ENCODE data around the gene TECTB.

Gene TECTB

DNA sequence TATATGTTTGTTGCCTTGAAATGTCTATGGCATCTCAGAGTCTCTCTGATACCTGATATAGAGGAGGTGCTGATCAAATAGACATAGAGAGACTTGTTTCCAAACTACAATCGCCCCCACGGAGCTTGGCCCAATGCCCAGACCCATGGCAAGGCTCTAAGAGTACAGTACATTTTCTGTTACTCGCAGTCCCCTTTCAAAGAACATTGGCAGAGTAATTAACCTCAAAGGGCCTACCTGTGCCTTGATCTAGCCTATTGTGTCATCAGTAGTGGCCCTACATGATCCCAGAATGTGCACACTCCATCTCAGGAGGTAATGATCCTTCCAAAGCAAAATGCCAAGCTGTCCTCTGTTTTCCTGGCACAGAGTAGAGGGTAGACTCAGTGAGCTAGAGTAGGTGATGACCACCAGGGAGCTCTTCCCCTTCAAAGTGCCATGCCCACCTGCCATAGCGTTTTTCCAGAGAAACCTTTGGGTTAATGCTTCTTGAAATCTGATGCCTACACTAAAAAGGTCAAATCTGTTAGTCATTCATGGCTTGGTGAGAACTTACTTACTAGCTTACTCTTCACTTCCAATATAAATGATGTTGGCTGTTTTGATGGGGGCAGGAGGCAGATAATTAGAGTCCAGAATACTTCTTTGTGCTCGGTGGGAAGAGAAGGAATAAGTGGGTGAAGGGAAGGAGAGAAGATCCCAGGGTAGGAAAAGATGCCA is 49.5 kb downstream of the TECTB start:
- H3K9me3 ChIP-seq = no peaks in the 10 kb centered on the region
- no peaks in the 10 kb centered on the region for H3K27me3 ChIP-seq
- DNase-seq = no peak
- H3K27ac ChIP-seq = no peak overlapping the region
- TF ChIP-seq, protein P1, sequence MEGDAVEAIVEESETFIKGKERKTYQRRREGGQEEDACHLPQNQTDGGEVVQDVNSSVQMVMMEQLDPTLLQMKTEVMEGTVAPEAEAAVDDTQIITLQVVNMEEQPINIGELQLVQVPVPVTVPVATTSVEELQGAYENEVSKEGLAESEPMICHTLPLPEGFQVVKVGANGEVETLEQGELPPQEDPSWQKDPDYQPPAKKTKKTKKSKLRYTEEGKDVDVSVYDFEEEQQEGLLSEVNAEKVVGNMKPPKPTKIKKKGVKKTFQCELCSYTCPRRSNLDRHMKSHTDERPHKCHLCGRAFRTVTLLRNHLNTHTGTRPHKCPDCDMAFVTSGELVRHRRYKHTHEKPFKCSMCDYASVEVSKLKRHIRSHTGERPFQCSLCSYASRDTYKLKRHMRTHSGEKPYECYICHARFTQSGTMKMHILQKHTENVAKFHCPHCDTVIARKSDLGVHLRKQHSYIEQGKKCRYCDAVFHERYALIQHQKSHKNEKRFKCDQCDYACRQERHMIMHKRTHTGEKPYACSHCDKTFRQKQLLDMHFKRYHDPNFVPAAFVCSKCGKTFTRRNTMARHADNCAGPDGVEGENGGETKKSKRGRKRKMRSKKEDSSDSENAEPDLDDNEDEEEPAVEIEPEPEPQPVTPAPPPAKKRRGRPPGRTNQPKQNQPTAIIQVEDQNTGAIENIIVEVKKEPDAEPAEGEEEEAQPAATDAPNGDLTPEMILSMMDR (IDR thresholded peaks at IDR 0.05) = no peak
- no peak overlapping the region for H3K4me3 ChIP-seq
- intact Hi-C loops (cut with DNase I; ENCODE audit: low total_unique reads) = no loop called here
- no peaks in the 10 kb centered on the region for H3K36me3 ChIP-seq
- peaks cover 0 to 9% (median 4%) of the 10 kb centered on the region in 4 donors for H3K4me1 ChIP-seq

DNA sequence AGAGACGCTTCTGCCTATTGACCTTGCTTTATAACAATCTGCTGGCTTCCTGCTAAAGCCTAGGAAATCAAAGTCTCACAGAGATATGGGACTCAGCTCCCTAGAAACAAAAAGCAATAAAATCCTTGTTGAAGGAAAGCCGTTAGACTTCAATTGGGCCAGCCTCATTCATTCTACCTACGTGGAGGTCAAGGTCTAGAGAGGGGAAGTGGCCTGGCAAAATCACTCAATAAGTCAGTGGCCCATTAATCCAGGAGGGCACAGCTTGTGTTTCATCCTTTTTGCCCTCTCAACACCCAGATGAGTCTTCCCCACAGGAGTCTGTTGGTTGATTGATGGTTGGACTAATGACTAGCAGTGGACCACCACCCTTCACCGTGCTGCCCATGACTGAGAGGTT is 50.3 kb downstream of the TECTB start:
- intact Hi-C loops (cut with DNase I; ENCODE audit: low total_unique reads) = no loop called here
- Histone ChIP-seq H3K27me3 (no peaks in the 10 kb centered on the region), H3K9me3 (no peaks in the 10 kb centered on the region), H3K4me1 (peaks cover 0 to 9% (median 4%) of the 10 kb centered on the region in 4 donors), H3K36me3 (no peaks in the 10 kb centered on the region), H3K4me3 (no peak overlapping the region), H3K27ac (no peak overlapping the region)
- DNase-seq = no peak
- TF ChIP-seq, protein P1 (IDR thresholded peaks at IDR 0.05) = no peak

DNA sequence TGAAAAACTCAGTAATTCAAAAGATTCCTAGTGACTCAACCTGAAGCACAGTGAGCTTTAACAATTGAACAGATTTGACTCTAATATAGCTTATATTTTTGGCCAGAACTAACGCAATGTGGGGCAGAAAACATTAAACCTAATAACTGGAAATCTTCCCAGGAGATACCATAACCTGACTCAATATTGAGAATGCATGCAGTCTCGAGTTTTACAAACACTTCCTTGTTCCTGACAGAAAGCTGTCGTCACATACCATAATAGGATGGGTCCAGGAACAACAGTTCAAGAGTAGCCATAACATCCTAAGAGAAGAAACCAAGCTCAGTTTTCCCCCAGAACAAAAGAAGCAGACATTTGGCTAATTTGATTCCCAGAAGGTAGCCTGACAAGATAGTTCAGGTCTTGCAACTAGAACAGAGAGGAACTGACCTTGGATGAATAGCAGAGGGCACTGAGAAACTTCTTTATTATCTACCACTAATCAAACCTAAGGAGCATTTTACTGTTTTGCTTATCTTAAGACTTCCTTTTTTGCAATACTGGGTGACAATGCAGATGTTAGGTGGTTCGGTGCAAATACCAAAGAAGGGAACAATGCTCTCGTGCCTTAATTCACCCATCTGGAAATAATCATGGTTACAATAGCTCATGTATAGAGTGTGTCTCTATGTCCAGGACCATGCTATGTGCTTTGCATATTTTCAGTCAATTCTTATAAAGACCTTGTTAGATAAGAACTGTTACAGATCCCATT is 52.1 kb downstream of the TECTB start:
- Histone ChIP-seq H3K36me3 (no peaks in the 10 kb centered on the region), H3K4me3 (no peak overlapping the region), H3K27ac (no peak overlapping the region), H3K27me3 (no peaks in the 10 kb centered on the region), H3K9me3 (no peaks in the 10 kb centered on the region), H3K4me1 (peaks cover 0 to 6% (median 4%) of the 10 kb centered on the region in 4 donors)
- intact Hi-C loops (cut with DNase I; ENCODE audit: low total_unique reads) = no loop called here
- TF ChIP-seq, protein P1 (IDR thresholded peaks at IDR 0.05) = no peak
- no peak for DNase-seq

DNA sequence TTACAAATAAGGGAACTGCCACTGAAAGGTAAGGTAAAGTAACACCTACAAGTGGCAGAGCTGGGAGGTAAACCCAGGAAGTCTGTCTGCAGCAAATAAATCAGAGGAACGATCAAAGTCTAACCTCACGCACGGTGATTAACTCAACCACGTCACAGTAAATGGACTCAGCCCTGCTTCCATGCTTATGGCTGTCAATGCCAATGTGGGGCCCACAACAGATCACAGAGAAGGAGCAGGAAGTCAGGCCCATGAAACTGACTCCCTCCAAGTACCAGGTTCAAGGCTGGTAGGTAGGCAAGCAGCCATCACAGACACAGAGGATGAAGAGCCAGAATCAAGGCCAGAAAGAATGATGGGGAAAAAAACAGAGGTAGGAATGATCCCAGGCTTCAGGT is 52.7 kb downstream of the TECTB start:
- no peak for DNase-seq
- Histone ChIP-seq H3K4me1 (peaks cover 0 to under 1% (median 0%) of the 10 kb centered on the region in 4 donors), H3K27me3 (no peaks in the 10 kb centered on the region), H3K4me3 (no peak overlapping the region), H3K9me3 (no peaks in the 10 kb centered on the region), H3K36me3 (no peaks in the 10 kb centered on the region), H3K27ac (no peak overlapping the region)
- TF ChIP-seq, protein P1 (IDR thresholded peaks at IDR 0.05) = no peak
- intact Hi-C loops (cut with DNase I; ENCODE audit: low total_unique reads) = no loop called here

DNA sequence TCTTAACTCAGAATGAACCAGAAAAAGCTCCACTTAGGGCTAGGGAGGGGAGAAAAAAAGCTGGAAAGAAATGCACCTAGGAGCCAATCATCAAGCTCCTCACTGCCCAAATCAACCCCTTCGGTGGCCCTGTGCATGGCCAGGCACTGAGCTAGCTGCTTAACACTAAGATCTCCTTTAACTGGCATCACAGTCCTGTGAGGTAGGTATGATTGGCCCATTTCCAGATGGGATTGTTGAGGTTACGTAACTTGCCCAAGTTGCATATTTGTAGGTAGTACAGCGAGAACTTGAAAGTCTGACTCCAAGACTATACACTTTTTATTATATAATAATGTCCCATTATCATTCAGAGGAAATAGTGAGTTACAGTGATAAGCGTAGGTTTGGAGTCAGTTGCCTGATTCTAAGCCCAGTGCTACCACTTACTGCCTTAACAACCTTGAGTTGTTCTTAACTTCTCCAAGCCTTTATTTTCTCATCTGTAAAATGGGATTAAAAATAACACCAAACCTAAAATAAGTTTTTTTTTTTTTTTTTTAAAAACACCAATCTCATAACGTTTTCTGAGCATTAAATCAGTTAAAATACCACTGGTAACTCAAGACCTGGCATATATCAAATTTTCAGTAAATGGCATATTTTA is 53.5 kb downstream of the TECTB start:
- no peak for DNase-seq
- Histone ChIP-seq H3K27me3 (no peaks in the 10 kb centered on the region), H3K4me1 (no peaks in the 10 kb centered on the region), H3K27ac (no peak overlapping the region), H3K36me3 (no peaks in the 10 kb centered on the region), H3K4me3 (no peak overlapping the region), H3K9me3 (no peaks in the 10 kb centered on the region)
- TF ChIP-seq, protein P1 (IDR thresholded peaks at IDR 0.05) = no peak
- intact Hi-C loops (cut with DNase I; ENCODE audit: low total_unique reads) = no loop called here
